ENCODE data around the gene SPATA20. TPM values are rescaled to one million over a fixed set of nuclear protein-coding genes. Genes with fewer than 3 reads are reported as not detected.

The SPATA20 gene
- polyA plus RNA-seq, 2 of the 4 experiments (the other 2 are of a cell fraction), result 34.4 to 110 TPM

- Histone ChIP-seq H3K27ac (no peak overlapping the region), H3K4me1 (no peaks in the 10 kb centered on the region), H3K9me3 (no peaks in the 10 kb centered on the region), H3K4me3 (no peak overlapping the region), H3K4me2 (no peak overlapping the region)
- ChIA-PET CTCF (interaction anchor here (0.9 to 1.8 kb wide), 2 partner anchors 26 to 29 kb away, joined by 3 to 8 read pairs; no protein-coding TSS in a partner anchor), POLR2A (no interaction called here)
- no peak for DNase-seq (ENCODE audit: low read depth in 1 of 2, low spot score in 1 of 2)
- TF ChIP-seq FOXS1 (CRISPR knock-in tag; IDR thresholded peaks at IDR 0.05), result no peak
- TF ChIP-seq PHF8 (IDR thresholded peaks at IDR 0.05; ENCODE audit: borderline replicate concordance, low read depth), result no peak
- TF ChIP-seq CBX8 (IDR thresholded peaks at IDR 0.05), result no peak
- no peak for TF ChIP-seq HES2 (IDR thresholded peaks at IDR 0.05)
- TF ChIP-seq FOSB (CRISPR knock-in tag; IDR thresholded peaks at IDR 0.05), result no peak
- no peak for TF ChIP-seq CHD4 (IDR thresholded peaks at IDR 0.05; ENCODE audit: borderline replicate concordance)
- TF ChIP-seq EP300 (IDR thresholded peaks at IDR 0.05), result no peak
- TF ChIP-seq POLR2AphosphoS2 (conservative IDR thresholded peaks at IDR 0.05; ENCODE audit: low read length), result no peak
- no peak for TF ChIP-seq CEBPB (IDR thresholded peaks at IDR 0.05)
- TF ChIP-seq MAX (IDR thresholded peaks at IDR 0.05), result no peak
- peak in 1 of 2 experiments; percentile 6; a peak in 3 of 6 replicates for ATAC-seq
- FAIRE-seq, result no peak
- WGBS (ENCODE audit: missing lambda C conversion rate), result 87% methylated on average over 13 of the region's 13 CpGs
These were observed 54.9 kb downstream of the SPATA20 start for GRCh38 chr17:50601823-50602375.

GRCh38 chr17:50602836-50603235 lies 55.9 kb downstream of the SPATA20 start:
- CTCF ChIA-PET, result interaction anchor here (1.8 kb wide), 1 partner anchor 28 kb away, joined by 8 read pairs; no protein-coding TSS in a partner anchor
- ATAC-seq, result no peak
- WGBS (ENCODE audit: missing lambda C conversion rate), result 93% methylated on average over 18 of the region's 18 CpGs

GRCh38 chr17:50603340-50603739 lies 56.4 kb downstream of the SPATA20 start:
- H3K9me3 ChIP-seq, result no peaks in the 10 kb centered on the region
- TF ChIP-seq REST (IDR thresholded peaks at IDR 0.05) (no peak), MAFK (IDR thresholded peaks at IDR 0.05; ENCODE audit: partially characterized antibody) (no peak), HES2 (IDR thresholded peaks at IDR 0.05) (no peak), POLR2A (IDR thresholded peaks at IDR 0.05; ENCODE audit: low read length) (no peak), RAD21 (conservative IDR thresholded peaks at IDR 0.05 in 1 of 2, IDR thresholded peaks at IDR 0.05 in 1 of 2) (no peak), CHD4 (IDR thresholded peaks at IDR 0.05; ENCODE audit: borderline replicate concordance) (no peak)
- no peak overlapping the region for H3K4me3 ChIP-seq
- peak; percentile 78 to 81 for ATAC-seq
- no peak for FAIRE-seq
- DNase-seq (ENCODE audit: low read depth in 1 of 2, low spot score in 1 of 2), result peak; percentile 37 to 68
- CTCF ChIA-PET, result interaction anchor here (1.0 kb wide), 1 partner anchor 95 kb away, joined by 3 read pairs; no protein-coding TSS in a partner anchor
- POLR2A ChIA-PET, result no interaction called here
- H3K4me1 ChIP-seq, result no peaks in the 10 kb centered on the region
- H3K27ac ChIP-seq, result no peak overlapping the region
- H3K4me2 ChIP-seq, result no peak overlapping the region
- 61% methylated on average over 9 of the region's 9 CpGs for WGBS (ENCODE audit: missing lambda C conversion rate)

More at GRCh38 chr17:50602836-50603235, 55.9 kb downstream of the SPATA20 start:
- Histone ChIP-seq H3K4me3 (no peak overlapping the region), H3K9me3 (no peaks in the 10 kb centered on the region), H3K4me2 (no peak overlapping the region), H3K27ac (no peak overlapping the region), H3K4me1 (no peaks in the 10 kb centered on the region)
- DNase-seq (ENCODE audit: low read depth in 1 of 2, low spot score in 1 of 2), result no peak
- TF ChIP-seq JUN (IDR thresholded peaks at IDR 0.05), result no peak
- TF ChIP-seq SREBF2 (IDR thresholded peaks at IDR 0.05), result no peak
- TF ChIP-seq EHMT2 (IDR thresholded peaks at IDR 0.05; ENCODE audit: low read depth), result no peak
- FAIRE-seq, result no peak
- POLR2A ChIA-PET, result no interaction called here

All from A549 (cell line).